Aorta (tissue), 5 donors: Measurements from ENCODE around the gene SHISA5. TPM values are rescaled to one million over a fixed set of nuclear protein-coding genes. Genes with fewer than 3 reads are reported as not detected.
A peak's percentile ranks its signal among the peaks of the same experiment; 100 is the strongest.

ENCODE experiments used
- ATAC-seq: fragments of 200-7000 bp; cut with Tn5 transposase; one replicate; pipeline ENCODE4 v1.9.1; 2022; ENCODE audit warnings: moderate library complexity; ENCODE audit not compliant: low FRiP score
- DNase-seq, 2 donors: peaks; one replicate each; pipeline ENCODE4 v3.0.0-alpha.2; 2020
- H3K27ac ChIP-seq, 2 donors: one replicate each; pipeline ENCODE4 v1.5.1; 2013; ENCODE audit warnings: low read length in 2 of 2, mild to moderate bottlenecking in 2 of 2, moderate library complexity in 2 of 2, control low read depth in 1 of 2, inconsistent platforms in 1 of 2, low read depth in 1 of 2
- H3K27me3 ChIP-seq, 2 donors: one replicate each; pipeline ENCODE4 v1.6.1; 2013; ENCODE audit warnings: control low read depth in 1 of 2, low read length in 1 of 2, mild to moderate bottlenecking in 1 of 2, moderate library complexity in 1 of 2; ENCODE audit not compliant: insufficient read depth in 2 of 2, control insufficient read depth in 1 of 2
- H3K36me3 ChIP-seq, 2 donors: one replicate each; pipeline ENCODE4 v1.6.1; 2013; ENCODE audit warnings: control low read depth in 1 of 2, low read length in 1 of 2, mild to moderate bottlenecking in 1 of 2; ENCODE audit not compliant: insufficient read depth in 2 of 2, control insufficient read depth in 1 of 2
- H3K4me1 ChIP-seq, 2 donors: one replicate each; pipeline ENCODE4 v1.6.1; 2013; ENCODE audit warnings: low read length in 2 of 2, control low read depth in 1 of 2, mild to moderate bottlenecking in 1 of 2, moderate library complexity in 1 of 2; ENCODE audit not compliant: insufficient read depth in 2 of 2, control insufficient read depth in 1 of 2
- H3K4me3 ChIP-seq, 2 donors: one replicate each; pipeline ENCODE4 v1.5.1; 2013; ENCODE audit warnings: low read length in 2 of 2, control low read depth in 1 of 2, mild to moderate bottlenecking in 1 of 2
- H3K9me3 ChIP-seq: one replicate; pipeline ENCODE4 v1.6.1; 2013; ENCODE audit warnings: mild to moderate bottlenecking, low read length; ENCODE audit not compliant: control insufficient read depth
- WGBS, 2 donors: extraction: QIAGEN DNeasy Blood & Tissue Kit; methylation state at CpG; one replicate each; pipeline ENCODE4 v1.1.7; 2013; 5-methylcytosine and 5-hydroxymethylcytosine counted together
- intact Hi-C, 2 donors: fragments of 100-400 bp; cut with DNase I; formaldehyde crosslinking; loops; one replicate each; pipeline versions ENCODE4 v1.14.2 to v1.15.0; 2022
- polyA plus RNA-seq, 2 donors: library from polyadenylated mRNA; stranded (reverse); fragments of 200-250 nt; gene quantifications; one replicate each; pipeline ENCODE4 v1.2.3, GENCODE V29; 2013
- total RNA-seq, 2 donors: library from RNA; stranded (reverse); fragmentation: NEBNext Ultra II Directional; extraction: Animal tissue kit (Norgen Biotek cat#: 25700); gene quantifications; one replicate each; pipeline ENCODE4 v1.2.1, GENCODE V29; 2021
- donor health status: healthy with polysubstance abuse.
- donor health status: Bipolar disorder and iron deficiency.
- donor health status: DM: no; HTN: no; CAD: no.
- donor health status: DM: no; HTN: no; CAD: no.
- donor health status: DM: yes; HTN: yes; CAD: no.

SHISA5 gene
- total and polyA plus RNA-seq, 4 donors: 64.2 to 183 (median 142) TPM

DNA sequence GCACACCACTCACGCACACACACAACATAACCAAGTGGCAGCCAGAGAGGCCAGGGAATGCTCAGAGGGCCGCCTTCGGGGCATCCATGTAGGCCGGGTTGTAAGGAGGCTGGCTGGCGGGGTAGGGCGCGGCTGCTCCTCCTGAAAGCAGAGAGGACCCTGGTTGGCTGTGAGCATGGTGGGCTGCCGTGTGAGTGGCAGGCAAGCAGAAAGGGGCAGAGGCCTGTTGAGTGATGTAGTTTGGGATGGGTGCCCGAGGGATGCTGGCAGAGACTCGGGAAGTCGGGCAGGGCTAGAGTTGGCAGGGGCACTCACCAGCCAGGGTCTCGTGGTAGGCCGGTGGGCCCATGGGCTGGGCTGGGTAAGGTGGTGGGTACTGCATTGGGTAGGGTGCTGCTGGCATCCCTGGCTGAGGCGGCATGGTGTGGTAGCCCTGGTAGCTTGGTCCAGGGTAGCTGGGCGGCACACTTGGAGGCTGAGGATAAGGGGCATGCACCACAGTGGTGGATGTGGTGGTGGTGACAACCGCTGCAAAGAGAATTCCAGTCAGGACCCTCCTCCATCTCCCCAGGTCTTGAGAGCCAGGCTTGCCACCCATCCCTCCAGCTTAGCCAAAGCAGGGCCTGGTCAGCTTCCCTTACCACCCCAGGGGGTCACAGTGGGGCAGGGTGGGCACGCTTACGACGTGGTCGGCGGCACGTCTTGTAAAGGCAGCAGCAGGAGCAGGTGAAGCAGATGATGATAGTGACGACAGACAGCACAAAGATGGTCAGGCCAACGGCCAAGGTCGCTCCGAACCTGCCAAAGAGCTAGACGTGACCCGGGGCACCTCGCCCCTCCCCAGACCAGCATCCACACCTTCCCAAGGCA, 34.7 kb downstream of the SHISA5 start:
- intact Hi-C loops: loop anchor here (5.0 to 10.0 kb wide), 3 partner anchors 33 to 218 kb away; partner anchors contain the start of genes NCKIPSD (in 2 of the 2), SHISA5 (in 1 of the 2) and SLC26A6 (in 1 of the 2)

DNA sequence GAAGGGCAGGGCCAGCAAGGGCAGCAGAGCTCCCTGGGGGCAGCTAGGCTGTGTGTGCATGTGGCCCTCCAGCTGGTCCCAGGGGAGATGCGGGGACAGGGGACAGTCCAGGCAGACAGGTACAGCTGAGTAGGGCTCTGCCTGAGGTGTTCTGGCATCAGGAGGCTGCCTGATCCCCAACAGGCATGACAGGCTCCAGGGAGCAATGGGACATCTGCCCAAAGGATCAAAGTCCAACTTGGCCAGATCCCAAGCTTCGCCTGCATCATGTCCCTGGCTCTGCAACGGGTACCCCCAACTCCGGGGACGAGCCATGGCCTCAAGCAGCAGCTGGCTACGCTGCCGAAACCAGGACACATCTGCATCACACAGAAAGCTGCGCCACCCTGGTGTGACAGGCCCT, 35.6 kb downstream of the SHISA5 start:
- 47 to 55% methylated on average over 8 of the region's 8 CpGs for WGBS, 2 donors

More for the DNA sequence above, 34.7 kb downstream of the SHISA5 start:
- ATAC-seq (no peak), DNase-seq (no peak)
- no peaks in the 10 kb centered on the region for H3K27me3 ChIP-seq
- H3K27ac ChIP-seq: peak overlapping the region in 1 of 2 donors; percentile 30
- H3K4me3 ChIP-seq: no peak overlapping the region
- no peaks in the 10 kb centered on the region for H3K4me1 ChIP-seq
- 66 to 67% methylated on average over 29 of the region's 29 CpGs for WGBS, 2 donors
- H3K9me3 ChIP-seq: no peaks in the 10 kb centered on the region
- no peaks in the 10 kb centered on the region for H3K36me3 ChIP-seq

DNA sequence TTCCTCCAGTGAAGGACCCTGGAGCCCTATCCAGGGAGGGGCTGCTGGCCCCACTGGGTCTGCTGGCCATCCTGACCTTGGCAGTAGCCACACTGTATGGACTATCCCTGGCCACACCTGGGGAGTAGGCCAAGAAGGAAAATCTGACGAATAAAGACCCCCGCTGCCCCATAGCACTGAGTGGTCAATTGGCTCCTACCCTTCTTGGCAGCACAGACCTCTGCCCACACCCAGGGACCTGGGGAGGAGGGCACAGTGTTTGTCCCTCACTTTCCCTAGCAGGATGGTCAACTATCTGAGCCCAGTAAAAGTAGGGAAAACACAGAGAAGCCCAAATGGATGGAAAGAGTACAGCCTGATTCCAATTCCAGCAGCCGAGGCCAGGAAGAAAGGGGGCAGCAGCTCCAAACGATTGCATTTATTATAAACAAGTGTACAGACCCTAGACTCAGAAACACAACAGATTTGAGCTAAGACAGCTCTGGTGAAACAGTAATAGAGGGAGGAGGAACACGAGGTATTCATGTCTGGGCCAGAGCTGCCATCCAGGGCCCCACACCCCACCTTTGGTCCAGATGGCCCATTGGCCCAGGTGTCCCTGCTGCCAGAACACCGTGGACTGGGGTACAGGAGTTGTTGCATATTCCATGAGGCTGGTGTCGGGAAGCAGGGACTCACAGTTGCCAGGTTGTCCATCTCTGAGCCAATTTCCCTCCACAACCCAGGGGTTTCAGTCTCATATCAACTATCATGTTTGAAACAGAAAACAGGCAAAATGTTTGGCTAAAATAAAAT, 36.3 kb downstream of the SHISA5 start:
- Histone ChIP-seq H3K4me3 (no peak overlapping the region), H3K9me3 (no peaks in the 10 kb centered on the region), H3K27ac (peak overlapping the region; percentile 12 to 94), H3K36me3 (no peaks in the 10 kb centered on the region), H3K27me3 (no peaks in the 10 kb centered on the region), H3K4me1 (no peaks in the 10 kb centered on the region)
- intact Hi-C loops: loop anchor here (5.0 to 10.0 kb wide), 3 partner anchors 35 to 220 kb away; partner anchors contain the start of genes NCKIPSD (in 2 of the 2), SHISA5 (in 1 of the 2) and SLC26A6 (in 1 of the 2)
- 54 to 62% methylated on average over 7 of the region's 7 CpGs for WGBS, 2 donors
- DNase-seq: no peak
- ATAC-seq: no peak

More for the DNA sequence above, 35.6 kb downstream of the SHISA5 start:
- Histone ChIP-seq H3K27ac (peak overlapping the region; percentile 12 to 94), H3K4me1 (no peaks in the 10 kb centered on the region), H3K36me3 (no peaks in the 10 kb centered on the region), H3K9me3 (no peaks in the 10 kb centered on the region), H3K27me3 (no peaks in the 10 kb centered on the region), H3K4me3 (no peak overlapping the region)
- no peak for ATAC-seq
- no peak for DNase-seq
- intact Hi-C loops: loop anchor here (5.0 to 10.0 kb wide), 3 partner anchors 34 to 219 kb away; partner anchors contain the start of genes NCKIPSD (in 2 of the 2), SHISA5 (in 1 of the 2) and SLC26A6 (in 1 of the 2)

DNA sequence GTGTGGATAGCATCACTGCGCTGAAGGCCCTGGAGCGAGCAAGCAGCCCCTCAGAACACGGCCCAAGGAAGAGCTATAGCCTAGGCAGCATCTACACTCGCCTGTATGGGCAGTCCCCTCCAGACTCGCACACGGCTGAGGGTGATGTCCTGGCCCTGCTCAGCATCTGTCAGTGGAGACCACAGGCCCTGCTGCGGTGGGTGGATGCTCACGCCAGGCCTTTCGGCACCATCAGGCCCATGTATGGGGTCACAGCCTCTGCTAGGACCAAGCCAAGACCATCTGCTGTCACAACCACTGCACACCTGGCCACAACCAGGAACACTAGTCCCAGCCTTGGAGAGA, 36.9 kb downstream of the SHISA5 start:
- DNase-seq (no peak), ATAC-seq (no peak)
- H3K4me1 ChIP-seq: no peaks in the 10 kb centered on the region
- 62 to 69% methylated on average over 9 of the region's 9 CpGs for WGBS, 2 donors
- no peaks in the 10 kb centered on the region for H3K9me3 ChIP-seq
- no peaks in the 10 kb centered on the region for H3K36me3 ChIP-seq
- peak overlapping the region; percentile 12 to 94 for H3K27ac ChIP-seq
- no peaks in the 10 kb centered on the region for H3K27me3 ChIP-seq
- intact Hi-C loops: loop anchor here (5.0 to 10.0 kb wide), 3 partner anchors 35 to 220 kb away; partner anchors contain the start of genes NCKIPSD (in 2 of the 2), SHISA5 (in 1 of the 2) and SLC26A6 (in 1 of the 2)
- no peak overlapping the region for H3K4me3 ChIP-seq

DNA sequence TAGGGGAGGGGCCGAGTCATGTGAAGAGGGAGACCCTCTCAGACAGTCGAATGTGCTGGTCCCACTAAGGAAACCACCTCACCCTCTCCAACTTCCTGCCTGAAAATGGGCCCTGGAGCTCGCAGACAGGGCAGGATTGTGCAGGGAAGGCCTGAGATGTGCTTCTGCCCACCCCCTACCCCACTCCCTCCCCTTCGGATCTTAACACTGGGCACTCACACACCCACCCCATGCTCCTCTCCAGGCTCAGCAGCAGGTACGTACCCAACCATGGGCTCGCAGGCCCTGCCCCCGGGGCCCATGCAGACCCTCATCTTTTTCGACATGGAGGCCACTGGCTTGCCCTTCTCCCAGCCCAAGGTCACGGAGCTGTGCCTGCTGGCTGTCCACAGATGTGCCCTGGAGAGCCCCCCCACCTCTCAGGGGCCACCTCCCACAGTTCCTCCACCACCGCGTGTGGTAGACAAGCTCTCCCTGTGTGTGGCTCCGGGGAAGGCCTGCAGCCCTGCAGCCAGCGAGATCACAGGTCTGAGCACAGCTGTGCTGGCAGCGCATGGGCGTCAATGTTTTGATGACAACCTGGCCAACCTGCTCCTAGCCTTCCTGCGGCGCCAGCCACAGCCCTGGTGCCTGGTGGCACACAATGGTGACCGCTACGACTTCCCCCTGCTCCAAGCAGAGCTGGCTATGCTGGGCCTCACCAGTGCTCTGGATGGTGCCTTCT, 37.4 kb downstream of the SHISA5 start:
- no peak for ATAC-seq
- intact Hi-C loops: loop anchor here (1.0 to 10.0 kb wide), 4 partner anchors 36 to 221 kb away; partner anchors contain the start of genes NCKIPSD (in 2 of the 2), SHISA5 (in 2 of the 2) and SLC26A6 (in 1 of the 2)

DNA sequence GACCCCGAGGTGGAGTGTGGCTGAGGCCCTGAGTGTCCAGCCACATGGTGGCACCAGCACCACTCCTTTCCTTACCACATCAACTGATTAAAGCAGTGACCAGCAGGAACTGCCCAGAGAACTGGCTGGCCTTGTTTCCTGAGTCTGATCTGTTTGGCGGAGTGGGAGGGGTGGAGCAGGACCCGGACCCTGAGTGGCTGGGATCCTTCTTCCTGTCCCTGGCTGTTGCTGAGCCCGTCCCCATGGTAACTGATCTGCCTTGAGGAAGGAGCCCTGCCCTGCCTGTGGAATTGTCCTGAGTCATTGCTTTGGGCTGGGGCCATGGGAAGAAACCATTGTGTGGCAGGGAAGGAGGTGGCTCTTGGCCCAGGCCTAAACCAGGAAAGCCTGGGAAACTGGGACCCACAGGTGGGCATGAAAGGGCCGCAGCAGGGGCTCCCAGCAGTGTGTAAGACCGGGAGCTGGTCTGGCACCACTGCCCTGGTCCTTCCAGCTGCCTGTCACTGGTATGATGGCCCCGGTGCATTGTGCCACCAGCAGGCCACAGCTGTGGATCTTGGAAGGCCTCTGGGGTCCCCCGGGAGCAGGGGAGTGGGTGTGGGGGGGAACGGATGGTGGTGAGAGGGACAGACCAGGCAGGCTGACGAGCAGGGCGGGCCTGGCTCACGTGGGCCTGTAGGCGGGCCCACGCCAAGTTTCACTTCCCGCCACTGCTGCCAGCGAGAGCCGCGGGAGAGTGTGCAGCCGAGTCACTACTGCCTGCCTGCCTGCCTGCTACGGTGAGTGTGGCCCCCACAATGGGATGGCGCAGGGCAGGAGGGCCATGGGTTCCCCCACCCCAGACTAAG, 38.2 kb downstream of the SHISA5 start:
- peak overlapping the region; percentile 50 to 94 for H3K27ac ChIP-seq
- no peaks in the 10 kb centered on the region for H3K9me3 ChIP-seq
- 0 to 1% methylated on average over 17 to 21 of the region's 21 CpGs for WGBS, 2 donors
- peaks cover 0 to 2% of the 10 kb centered on the region in 2 donors for H3K36me3 ChIP-seq
- intact Hi-C loops: loop anchor here (1.0 to 10.0 kb wide), 6 partner anchors 37 to 222 kb away; partner anchors contain the start of genes NCKIPSD (in 2 of the 2), SHISA5 (in 2 of the 2) and SLC26A6 (in 1 of the 2)
- DNase-seq (peak; percentile 98 to 99), ATAC-seq (peak; percentile 96)
- H3K4me1 ChIP-seq: no peaks in the 10 kb centered on the region
- peak overlapping the region in 1 of 2 donors; percentile 26 for H3K4me3 ChIP-seq
- no peaks in the 10 kb centered on the region for H3K27me3 ChIP-seq

More for the DNA sequence above, 37.4 kb downstream of the SHISA5 start:
- WGBS, 2 donors: 12 to 16% methylated on average over 19 of the region's 19 CpGs
- Histone ChIP-seq H3K27ac (peak overlapping the region; percentile 50 to 94), H3K27me3 (no peaks in the 10 kb centered on the region), H3K4me3 (peak overlapping the region in 1 of 2 donors; percentile 26), H3K36me3 (no peaks in the 10 kb centered on the region), H3K9me3 (no peaks in the 10 kb centered on the region), H3K4me1 (no peaks in the 10 kb centered on the region)
- peak; percentile 64 to 81 for DNase-seq

DNA sequence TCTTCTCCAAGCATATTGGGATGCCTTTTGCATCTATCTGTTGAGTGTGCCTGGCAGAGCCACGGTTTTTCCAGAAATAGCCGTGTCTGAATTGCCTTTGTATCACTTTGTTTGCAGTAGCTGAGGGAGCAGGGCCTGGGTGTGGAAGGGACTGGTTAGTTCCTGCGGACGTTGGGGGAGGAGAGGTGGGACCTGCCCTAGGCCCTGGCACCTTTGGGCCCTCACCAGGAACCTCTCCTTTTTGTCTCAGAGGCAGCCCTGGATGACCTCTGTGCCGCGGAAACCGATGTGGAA, 38.8 kb downstream of the SHISA5 start:
- ATAC-seq (no peak), DNase-seq (no peak)
- H3K4me1 ChIP-seq: no peaks in the 10 kb centered on the region
- peaks cover 0 to 5% of the 10 kb centered on the region in 2 donors for H3K36me3 ChIP-seq
- no peaks in the 10 kb centered on the region for H3K27me3 ChIP-seq
- intact Hi-C loops: loop anchor here (1.0 to 10.0 kb wide), 5 partner anchors 37 to 222 kb away; partner anchors contain the start of genes NCKIPSD (in 2 of the 2), SHISA5 (in 1 of the 2) and SLC26A6 (in 1 of the 2)
- no peaks in the 10 kb centered on the region for H3K9me3 ChIP-seq
- H3K4me3 ChIP-seq: no peak overlapping the region
- peak overlapping the region in 1 of 2 donors; percentile 82 for H3K27ac ChIP-seq
- WGBS, 2 donors: 6 to 8% methylated on average over 7 of the region's 7 CpGs
